ENCODE results near the gene CNIH2. TPM values are rescaled to one million over a fixed set of nuclear protein-coding genes. Genes with fewer than 3 reads are reported as not detected.

Gene CNIH2
- total and polyA plus RNA-seq, 2 of the 13 experiments (the other 11 are each of a cell fraction or from before 2014, with no cell fraction given), result 0.60 to 0.69 TPM

DNA sequence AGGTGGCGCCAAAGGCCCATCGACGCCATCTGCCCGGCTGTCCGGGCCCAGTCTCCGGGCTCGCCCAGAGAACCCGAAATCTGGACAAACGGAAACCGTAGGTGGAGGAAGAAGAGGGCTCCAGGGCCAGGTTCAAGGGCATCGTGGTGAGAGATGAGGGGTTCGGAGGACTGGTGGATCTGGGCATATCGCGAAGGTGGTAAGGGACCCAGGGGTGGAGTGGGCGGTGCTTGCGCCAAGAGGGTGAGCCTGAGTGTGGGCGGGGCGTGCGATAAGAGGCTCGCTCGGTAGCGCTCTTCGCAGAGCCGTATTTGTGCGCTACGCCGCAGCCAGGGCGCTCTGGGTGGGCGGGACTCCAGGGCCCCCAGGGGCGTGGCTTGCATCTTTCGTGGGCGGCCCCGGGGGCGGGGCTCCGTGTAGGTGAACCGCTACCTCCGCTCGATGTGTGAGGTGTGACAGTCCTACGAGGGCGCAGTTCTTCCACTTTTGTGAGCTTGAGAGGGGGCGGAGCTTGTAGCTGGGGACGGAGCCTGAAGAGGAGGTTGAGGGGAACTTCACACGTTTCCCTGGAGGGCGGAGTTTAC, 34.1 kb downstream of the CNIH2 start (continued):
- TF ChIP-seq, protein P1, sequence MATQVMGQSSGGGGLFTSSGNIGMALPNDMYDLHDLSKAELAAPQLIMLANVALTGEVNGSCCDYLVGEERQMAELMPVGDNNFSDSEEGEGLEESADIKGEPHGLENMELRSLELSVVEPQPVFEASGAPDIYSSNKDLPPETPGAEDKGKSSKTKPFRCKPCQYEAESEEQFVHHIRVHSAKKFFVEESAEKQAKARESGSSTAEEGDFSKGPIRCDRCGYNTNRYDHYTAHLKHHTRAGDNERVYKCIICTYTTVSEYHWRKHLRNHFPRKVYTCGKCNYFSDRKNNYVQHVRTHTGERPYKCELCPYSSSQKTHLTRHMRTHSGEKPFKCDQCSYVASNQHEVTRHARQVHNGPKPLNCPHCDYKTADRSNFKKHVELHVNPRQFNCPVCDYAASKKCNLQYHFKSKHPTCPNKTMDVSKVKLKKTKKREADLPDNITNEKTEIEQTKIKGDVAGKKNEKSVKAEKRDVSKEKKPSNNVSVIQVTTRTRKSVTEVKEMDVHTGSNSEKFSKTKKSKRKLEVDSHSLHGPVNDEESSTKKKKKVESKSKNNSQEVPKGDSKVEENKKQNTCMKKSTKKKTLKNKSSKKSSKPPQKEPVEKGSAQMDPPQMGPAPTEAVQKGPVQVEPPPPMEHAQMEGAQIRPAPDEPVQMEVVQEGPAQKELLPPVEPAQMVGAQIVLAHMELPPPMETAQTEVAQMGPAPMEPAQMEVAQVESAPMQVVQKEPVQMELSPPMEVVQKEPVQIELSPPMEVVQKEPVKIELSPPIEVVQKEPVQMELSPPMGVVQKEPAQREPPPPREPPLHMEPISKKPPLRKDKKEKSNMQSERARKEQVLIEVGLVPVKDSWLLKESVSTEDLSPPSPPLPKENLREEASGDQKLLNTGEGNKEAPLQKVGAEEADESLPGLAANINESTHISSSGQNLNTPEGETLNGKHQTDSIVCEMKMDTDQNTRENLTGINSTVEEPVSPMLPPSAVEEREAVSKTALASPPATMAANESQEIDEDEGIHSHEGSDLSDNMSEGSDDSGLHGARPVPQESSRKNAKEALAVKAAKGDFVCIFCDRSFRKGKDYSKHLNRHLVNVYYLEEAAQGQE (IDR thresholded peaks at IDR 0.05; ENCODE audit: borderline replicate concordance in 1 of 2, low read depth in 1 of 2, low read length in 2 of 2), result no peak
- TF ChIP-seq TARDBP (CRISPR knock-in tag; IDR thresholded peaks at IDR 0.05), result peak; percentile 83
- TF ChIP-seq, protein P2, sequence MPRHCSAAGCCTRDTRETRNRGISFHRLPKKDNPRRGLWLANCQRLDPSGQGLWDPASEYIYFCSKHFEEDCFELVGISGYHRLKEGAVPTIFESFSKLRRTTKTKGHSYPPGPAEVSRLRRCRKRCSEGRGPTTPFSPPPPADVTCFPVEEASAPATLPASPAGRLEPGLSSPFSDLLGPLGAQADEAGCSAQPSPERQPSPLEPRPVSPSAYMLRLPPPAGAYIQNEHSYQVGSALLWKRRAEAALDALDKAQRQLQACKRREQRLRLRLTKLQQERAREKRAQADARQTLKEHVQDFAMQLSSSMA (CRISPR knock-in tag; IDR thresholded peaks at IDR 0.05), result no peak
- TF ChIP-seq, protein P3, sequence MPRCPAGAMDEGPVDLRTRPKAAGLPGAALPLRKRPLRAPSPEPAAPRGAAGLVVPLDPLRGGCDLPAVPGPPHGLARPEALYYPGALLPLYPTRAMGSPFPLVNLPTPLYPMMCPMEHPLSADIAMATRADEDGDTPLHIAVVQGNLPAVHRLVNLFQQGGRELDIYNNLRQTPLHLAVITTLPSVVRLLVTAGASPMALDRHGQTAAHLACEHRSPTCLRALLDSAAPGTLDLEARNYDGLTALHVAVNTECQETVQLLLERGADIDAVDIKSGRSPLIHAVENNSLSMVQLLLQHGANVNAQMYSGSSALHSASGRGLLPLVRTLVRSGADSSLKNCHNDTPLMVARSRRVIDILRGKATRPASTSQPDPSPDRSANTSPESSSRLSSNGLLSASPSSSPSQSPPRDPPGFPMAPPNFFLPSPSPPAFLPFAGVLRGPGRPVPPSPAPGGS (CRISPR knock-in tag; IDR thresholded peaks at IDR 0.05), result 0 out of 2 replicates have a peak, but pooled peaks have one; percentile 25
- TF ChIP-seq ERF (CRISPR knock-in tag; IDR thresholded peaks at IDR 0.05), result peak; percentile 67
- no peak for TF ChIP-seq ZNF644 (CRISPR knock-in tag; IDR thresholded peaks at IDR 0.05; ENCODE audit: low read depth)
- TF ChIP-seq, protein P4, sequence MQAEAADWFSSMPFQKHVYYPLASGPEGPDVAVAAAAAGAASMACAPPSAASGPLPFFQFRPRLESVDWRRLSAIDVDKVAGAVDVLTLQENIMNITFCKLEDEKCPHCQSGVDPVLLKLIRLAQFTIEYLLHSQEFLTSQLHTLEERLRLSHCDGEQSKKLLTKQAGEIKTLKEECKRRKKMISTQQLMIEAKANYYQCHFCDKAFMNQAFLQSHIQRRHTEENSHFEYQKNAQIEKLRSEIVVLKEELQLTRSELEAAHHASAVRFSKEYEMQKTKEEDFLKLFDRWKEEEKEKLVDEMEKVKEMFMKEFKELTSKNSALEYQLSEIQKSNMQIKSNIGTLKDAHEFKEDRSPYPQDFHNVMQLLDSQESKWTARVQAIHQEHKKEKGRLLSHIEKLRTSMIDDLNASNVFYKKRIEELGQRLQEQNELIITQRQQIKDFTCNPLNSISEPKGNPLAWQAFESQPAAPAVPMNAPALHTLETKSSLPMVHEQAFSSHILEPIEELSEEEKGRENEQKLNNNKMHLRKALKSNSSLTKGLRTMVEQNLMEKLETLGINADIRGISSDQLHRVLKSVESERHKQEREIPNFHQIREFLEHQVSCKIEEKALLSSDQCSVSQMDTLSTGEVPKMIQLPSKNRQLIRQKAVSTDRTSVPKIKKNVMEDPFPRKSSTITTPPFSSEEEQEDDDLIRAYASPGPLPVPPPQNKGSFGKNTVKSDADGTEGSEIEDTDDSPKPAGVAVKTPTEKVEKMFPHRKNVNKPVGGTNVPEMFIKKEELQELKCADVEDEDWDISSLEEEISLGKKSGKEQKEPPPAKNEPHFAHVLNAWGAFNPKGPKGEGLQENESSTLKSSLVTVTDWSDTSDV (CRISPR knock-in tag; IDR thresholded peaks at IDR 0.05), result no peak
- 0 out of 2 replicates have a peak, but pooled peaks have one; percentile 7 for TF ChIP-seq ZNF34 (CRISPR knock-in tag; IDR thresholded peaks at IDR 0.05; ENCODE audit: borderline replicate concordance)
- 0 out of 2 replicates have a peak, but pooled peaks have one; percentile 7 for TF ChIP-seq RARA (CRISPR knock-in tag; IDR thresholded peaks at IDR 0.05)
- TF ChIP-seq SALL1 (CRISPR knock-in tag; IDR thresholded peaks at IDR 0.05), result peak; percentile 65
- TF ChIP-seq, protein P5, sequence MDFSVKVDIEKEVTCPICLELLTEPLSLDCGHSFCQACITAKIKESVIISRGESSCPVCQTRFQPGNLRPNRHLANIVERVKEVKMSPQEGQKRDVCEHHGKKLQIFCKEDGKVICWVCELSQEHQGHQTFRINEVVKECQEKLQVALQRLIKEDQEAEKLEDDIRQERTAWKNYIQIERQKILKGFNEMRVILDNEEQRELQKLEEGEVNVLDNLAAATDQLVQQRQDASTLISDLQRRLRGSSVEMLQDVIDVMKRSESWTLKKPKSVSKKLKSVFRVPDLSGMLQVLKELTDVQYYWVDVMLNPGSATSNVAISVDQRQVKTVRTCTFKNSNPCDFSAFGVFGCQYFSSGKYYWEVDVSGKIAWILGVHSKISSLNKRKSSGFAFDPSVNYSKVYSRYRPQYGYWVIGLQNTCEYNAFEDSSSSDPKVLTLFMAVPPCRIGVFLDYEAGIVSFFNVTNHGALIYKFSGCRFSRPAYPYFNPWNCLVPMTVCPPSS (IDR thresholded peaks at IDR 0.05), result no peak
- no peak; the same call in 1 of the 2 replicates for TF ChIP-seq ZSCAN31 (CRISPR knock-in tag; IDR thresholded peaks at IDR 0.05; ENCODE audit: low read depth)
- TF ChIP-seq NFIB (CRISPR knock-in tag; IDR thresholded peaks at IDR 0.05; ENCODE audit: borderline replicate concordance), result no peak
- TF ChIP-seq, protein P6, sequence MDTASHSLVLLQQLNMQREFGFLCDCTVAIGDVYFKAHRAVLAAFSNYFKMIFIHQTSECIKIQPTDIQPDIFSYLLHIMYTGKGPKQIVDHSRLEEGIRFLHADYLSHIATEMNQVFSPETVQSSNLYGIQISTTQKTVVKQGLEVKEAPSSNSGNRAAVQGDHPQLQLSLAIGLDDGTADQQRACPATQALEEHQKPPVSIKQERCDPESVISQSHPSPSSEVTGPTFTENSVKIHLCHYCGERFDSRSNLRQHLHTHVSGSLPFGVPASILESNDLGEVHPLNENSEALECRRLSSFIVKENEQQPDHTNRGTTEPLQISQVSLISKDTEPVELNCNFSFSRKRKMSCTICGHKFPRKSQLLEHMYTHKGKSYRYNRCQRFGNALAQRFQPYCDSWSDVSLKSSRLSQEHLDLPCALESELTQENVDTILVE (CRISPR knock-in tag; IDR thresholded peaks at IDR 0.05), result no peak; the same call in 1 of the 2 replicates
- peak; percentile 99 for TF ChIP-seq RAD21 (CRISPR knock-in tag; IDR thresholded peaks at IDR 0.05)
- TF ChIP-seq, protein P7, sequence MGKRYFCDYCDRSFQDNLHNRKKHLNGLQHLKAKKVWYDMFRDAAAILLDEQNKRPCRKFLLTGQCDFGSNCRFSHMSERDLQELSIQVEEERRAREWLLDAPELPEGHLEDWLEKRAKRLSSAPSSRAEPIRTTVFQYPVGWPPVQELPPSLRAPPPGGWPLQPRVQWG (CRISPR knock-in tag; IDR thresholded peaks at IDR 0.05; ENCODE audit: borderline replicate concordance, low read depth), result no peak

Measured in HepG2 (cell line).